ENCODE measurements around the gene ELMOD2.
"Not testable (repeated sequence)": the region's sequence is repeated elsewhere in the genome, so short reads cannot be mapped to it uniquely, and the experiment has no call there.

The ELMOD2 gene

GRCh38 chr4:140523857-140524742 is at the start of gene ELMOD2:
Gene ELMOD2, plus strand, starts transcription at chr4:140524168. Its CDS starts 1,261 bp downstream, at chr4:140525429.
- DNase-seq (ENCODE audit: low read depth): peak; percentile 97

GRCh38 chr4:140483445-140483844 is 40.5 kb upstream of the ELMOD2 start:
- DNase-seq (ENCODE audit: low read depth): no peak

GRCh38 chr4:140485939-140486338 is 38.0 kb upstream of the ELMOD2 start:
- no peak for DNase-seq (ENCODE audit: low read depth)

- DNase-seq (ENCODE audit: low read depth): no peak
These were observed 26.6 kb upstream of the ELMOD2 start for GRCh38 chr4:140497405-140497746.

GRCh38 chr4:140497747-140498636 is 26.0 kb upstream of the ELMOD2 start, which contains the start of gene MGAT4D:
Gene MGAT4D, minus strand, starts transcription at chr4:140498293. Its CDS starts 71 bp downstream, at chr4:140498222.
- no peak for DNase-seq (ENCODE audit: low read depth)

- no peak for DNase-seq (ENCODE audit: low read depth)
These were observed 24.6 kb upstream of the ELMOD2 start for GRCh38 chr4:140499391-140499790.

- no peak for DNase-seq (ENCODE audit: low read depth)
These were observed 19.7 kb upstream of the ELMOD2 start for GRCh38 chr4:140504261-140504660.

- DNase-seq (ENCODE audit: low read depth): not testable (repeated sequence)
These were observed 10.2 kb upstream of the ELMOD2 start for GRCh38 chr4:140513765-140514164.

GRCh38 chr4:140515423-140515822 is 8.5 kb upstream of the ELMOD2 start:
- DNase-seq (ENCODE audit: low read depth): no peak

- no peak for DNase-seq (ENCODE audit: low read depth)
These were observed 555 bp upstream of the ELMOD2 start for GRCh38 chr4:140523370-140523856.

GRCh38 chr4:140529434-140529833 is 5.5 kb downstream of the ELMOD2 start:
- DNase-seq (ENCODE audit: low read depth): no peak

- no peak for DNase-seq (ENCODE audit: low read depth)
These were observed 10.0 kb downstream of the ELMOD2 start for GRCh38 chr4:140533951-140534480.

- no peak for DNase-seq (ENCODE audit: low read depth)
These were observed 32.6 kb downstream of the ELMOD2 start for GRCh38 chr4:140556372-140557085.

- no peak for DNase-seq (ENCODE audit: low read depth)
These were observed 34.0 kb downstream of the ELMOD2 start for GRCh38 chr4:140557831-140558435.

GRCh38 chr4:140559696-140560095 is 35.7 kb downstream of the ELMOD2 start:
- no peak for DNase-seq (ENCODE audit: low read depth)

GRCh38 chr4:140568507-140569306 is 44.7 kb downstream of the ELMOD2 start, which contains the start of gene UCP1:
Gene UCP1, minus strand, starts transcription at chr4:140568961. Its CDS starts 232 bp downstream, at chr4:140568729.
- no peak for DNase-seq (ENCODE audit: low read depth)

- DNase-seq (ENCODE audit: low read depth): no peak
These were observed 45.3 kb downstream of the ELMOD2 start for GRCh38 chr4:140569307-140569638.

- no peak for DNase-seq (ENCODE audit: low read depth)
These were observed 47.7 kb downstream of the ELMOD2 start for GRCh38 chr4:140571620-140572019.

GRCh38 chr4:140575489-140575888 is 51.5 kb downstream of the ELMOD2 start:
- no peak for DNase-seq (ENCODE audit: low read depth)

GRCh38 chr4:140579278-140579677 is 55.3 kb downstream of the ELMOD2 start:
- no peak for DNase-seq (ENCODE audit: low read depth)
